Measurements from ENCODE around the gene NRIP2.

GRCh38 chr12:2833810-2834209, 1.0 kb downstream of the NRIP2 start:
- TF ChIP-seq, protein P1, sequence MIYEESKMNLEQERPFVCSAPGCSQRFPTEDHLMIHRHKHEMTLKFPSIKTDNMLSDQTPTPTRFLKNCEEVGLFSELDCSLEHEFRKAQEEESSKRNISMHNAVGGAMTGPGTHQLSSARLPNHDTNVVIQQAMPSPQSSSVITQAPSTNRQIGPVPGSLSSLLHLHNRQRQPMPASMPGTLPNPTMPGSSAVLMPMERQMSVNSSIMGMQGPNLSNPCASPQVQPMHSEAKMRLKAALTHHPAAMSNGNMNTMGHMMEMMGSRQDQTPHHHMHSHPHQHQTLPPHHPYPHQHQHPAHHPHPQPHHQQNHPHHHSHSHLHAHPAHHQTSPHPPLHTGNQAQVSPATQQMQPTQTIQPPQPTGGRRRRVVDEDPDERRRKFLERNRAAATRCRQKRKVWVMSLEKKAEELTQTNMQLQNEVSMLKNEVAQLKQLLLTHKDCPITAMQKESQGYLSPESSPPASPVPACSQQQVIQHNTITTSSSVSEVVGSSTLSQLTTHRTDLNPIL (CRISPR knock-in tag; IDR thresholded peaks at IDR 0.05; ENCODE audit: low read depth) = no peak
- no peak for TF ChIP-seq ZNF565 (CRISPR knock-in tag; conservative IDR thresholded peaks at IDR 0.05; ENCODE audit: low read depth)
- TF ChIP-seq, protein P2, sequence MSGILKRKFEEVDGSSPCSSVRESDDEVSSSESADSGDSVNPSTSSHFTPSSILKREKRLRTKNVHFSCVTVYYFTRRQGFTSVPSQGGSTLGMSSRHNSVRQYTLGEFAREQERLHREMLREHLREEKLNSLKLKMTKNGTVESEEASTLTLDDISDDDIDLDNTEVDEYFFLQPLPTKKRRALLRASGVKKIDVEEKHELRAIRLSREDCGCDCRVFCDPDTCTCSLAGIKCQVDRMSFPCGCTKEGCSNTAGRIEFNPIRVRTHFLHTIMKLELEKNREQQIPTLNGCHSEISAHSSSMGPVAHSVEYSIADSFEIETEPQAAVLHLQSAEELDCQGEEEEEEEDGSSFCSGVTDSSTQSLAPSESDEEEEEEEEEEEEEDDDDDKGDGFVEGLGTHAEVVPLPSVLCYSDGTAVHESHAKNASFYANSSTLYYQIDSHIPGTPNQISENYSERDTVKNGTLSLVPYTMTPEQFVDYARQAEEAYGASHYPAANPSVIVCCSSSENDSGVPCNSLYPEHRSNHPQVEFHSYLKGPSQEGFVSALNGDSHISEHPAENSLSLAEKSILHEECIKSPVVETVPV (CRISPR knock-in tag; IDR thresholded peaks at IDR 0.05) = no peak
- no peak for TF ChIP-seq ARNTL (CRISPR knock-in tag; IDR thresholded peaks at IDR 0.05; ENCODE audit: borderline replicate concordance, low read depth)
- TF ChIP-seq TSHZ2 (CRISPR knock-in tag; IDR thresholded peaks at IDR 0.05) = no peak
- TF ChIP-seq ZNF8 (CRISPR knock-in tag; IDR thresholded peaks at IDR 0.05) = no peak
- TF ChIP-seq, protein P3, sequence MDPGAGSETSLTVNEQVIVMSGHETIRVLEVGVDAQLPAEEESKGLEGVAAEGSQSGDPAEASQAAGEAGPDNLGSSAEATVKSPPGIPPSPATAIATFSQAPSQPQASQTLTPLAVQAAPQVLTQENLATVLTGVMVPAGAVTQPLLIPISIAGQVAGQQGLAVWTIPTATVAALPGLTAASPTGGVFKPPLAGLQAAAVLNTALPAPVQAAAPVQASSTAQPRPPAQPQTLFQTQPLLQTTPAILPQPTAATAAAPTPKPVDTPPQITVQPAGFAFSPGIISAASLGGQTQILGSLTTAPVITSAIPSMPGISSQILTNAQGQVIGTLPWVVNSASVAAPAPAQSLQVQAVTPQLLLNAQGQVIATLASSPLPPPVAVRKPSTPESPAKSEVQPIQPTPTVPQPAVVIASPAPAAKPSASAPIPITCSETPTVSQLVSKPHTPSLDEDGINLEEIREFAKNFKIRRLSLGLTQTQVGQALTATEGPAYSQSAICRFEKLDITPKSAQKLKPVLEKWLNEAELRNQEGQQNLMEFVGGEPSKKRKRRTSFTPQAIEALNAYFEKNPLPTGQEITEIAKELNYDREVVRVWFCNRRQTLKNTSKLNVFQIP (CRISPR knock-in tag; IDR thresholded peaks at IDR 0.05; ENCODE audit: borderline replicate concordance, low read depth) = no peak
- TF ChIP-seq, protein P4, sequence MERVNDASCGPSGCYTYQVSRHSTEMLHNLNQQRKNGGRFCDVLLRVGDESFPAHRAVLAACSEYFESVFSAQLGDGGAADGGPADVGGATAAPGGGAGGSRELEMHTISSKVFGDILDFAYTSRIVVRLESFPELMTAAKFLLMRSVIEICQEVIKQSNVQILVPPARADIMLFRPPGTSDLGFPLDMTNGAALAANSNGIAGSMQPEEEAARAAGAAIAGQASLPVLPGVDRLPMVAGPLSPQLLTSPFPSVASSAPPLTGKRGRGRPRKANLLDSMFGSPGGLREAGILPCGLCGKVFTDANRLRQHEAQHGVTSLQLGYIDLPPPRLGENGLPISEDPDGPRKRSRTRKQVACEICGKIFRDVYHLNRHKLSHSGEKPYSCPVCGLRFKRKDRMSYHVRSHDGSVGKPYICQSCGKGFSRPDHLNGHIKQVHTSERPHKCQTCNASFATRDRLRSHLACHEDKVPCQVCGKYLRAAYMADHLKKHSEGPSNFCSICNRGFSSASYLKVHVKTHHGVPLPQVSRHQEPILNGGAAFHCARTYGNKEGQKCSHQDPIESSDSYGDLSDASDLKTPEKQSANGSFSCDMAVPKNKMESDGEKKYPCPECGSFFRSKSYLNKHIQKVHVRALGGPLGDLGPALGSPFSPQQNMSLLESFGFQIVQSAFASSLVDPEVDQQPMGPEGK (CRISPR knock-in tag; IDR thresholded peaks at IDR 0.05; ENCODE audit: borderline replicate concordance) = no peak
- TF ChIP-seq ZC3H10 (CRISPR knock-in tag; IDR thresholded peaks at IDR 0.05) = no peak
- TF ChIP-seq RARB (CRISPR knock-in tag; IDR thresholded peaks at IDR 0.05) = no peak
